Measurements from ENCODE around the gene TMTC2.
"Not testable (repeated sequence)": the region's sequence is repeated elsewhere in the genome, so short reads cannot be mapped to it uniquely, and the experiment has no call there.

TMTC2 gene

DNA sequence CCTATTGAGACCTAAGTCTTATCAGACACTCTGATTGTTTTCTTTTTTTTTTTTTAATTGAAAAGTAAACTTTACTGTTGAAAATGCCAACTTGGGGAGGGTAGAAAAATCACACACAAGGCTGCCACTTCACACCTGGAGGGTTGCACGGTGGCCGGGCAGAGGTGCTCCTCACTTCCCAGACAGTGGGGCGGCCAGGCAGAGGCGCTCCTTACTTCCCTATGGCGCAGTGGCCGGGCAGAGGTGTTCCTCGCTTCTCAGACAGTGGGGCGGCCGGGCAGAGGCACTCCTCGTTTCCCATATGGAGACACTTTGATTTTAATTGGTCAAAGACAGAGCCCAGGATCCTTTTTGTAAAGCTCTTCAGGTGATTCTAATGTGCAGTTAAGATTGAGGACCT, 399.3 kb downstream of the TMTC2 start:
- no peaks in the 10 kb centered on the region for H3K4me1 Mint-ChIP-seq (ENCODE audit: low read depth in 2 of 2)
- peaks cover 0 to 2% of the 10 kb centered on the region in 2 donors for H3K9me3 Mint-ChIP-seq
- no peak overlapping the region for H3K4me3 Mint-ChIP-seq
- DNase-seq (no peak), ATAC-seq (replicated peaks) (no peak)
- no peaks in the 10 kb centered on the region for H3K36me3 Mint-ChIP-seq (ENCODE audit: insufficient read depth)
- no peak overlapping the region for H3K27ac Mint-ChIP-seq
- H3K27me3 Mint-ChIP-seq: no peaks in the 10 kb centered on the region

DNA sequence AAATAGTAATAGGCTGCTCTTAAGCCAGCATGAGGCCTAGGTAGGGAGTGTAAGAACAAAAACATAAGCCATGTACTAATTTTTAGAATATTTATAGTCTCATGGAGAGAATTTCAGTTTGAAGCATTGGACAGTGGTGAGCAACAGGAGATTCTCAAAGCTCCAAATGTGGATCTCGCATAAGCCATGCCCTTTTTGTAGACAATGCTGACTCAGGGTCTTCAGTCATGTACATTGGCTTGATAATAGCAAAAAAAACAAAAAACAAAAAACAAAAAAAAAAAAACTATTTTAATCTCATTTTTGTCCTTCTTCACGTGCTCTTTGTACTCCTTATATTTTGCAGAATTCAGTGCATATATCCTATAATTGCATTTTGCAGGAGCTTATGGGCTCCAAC, 402.9 kb downstream of the TMTC2 start:
- Mint-ChIP-seq H3K36me3 (ENCODE audit: insufficient read depth) (no peaks in the 10 kb centered on the region), H3K4me1 (ENCODE audit: low read depth in 2 of 2) (no peaks in the 10 kb centered on the region), H3K27ac (no peak overlapping the region), H3K27me3 (no peaks in the 10 kb centered on the region), H3K4me3 (no peak overlapping the region), H3K9me3 (peaks cover 0 to 2% of the 10 kb centered on the region in 2 donors)
- ATAC-seq (replicated peaks) (no peak), DNase-seq (no peak)

DNA sequence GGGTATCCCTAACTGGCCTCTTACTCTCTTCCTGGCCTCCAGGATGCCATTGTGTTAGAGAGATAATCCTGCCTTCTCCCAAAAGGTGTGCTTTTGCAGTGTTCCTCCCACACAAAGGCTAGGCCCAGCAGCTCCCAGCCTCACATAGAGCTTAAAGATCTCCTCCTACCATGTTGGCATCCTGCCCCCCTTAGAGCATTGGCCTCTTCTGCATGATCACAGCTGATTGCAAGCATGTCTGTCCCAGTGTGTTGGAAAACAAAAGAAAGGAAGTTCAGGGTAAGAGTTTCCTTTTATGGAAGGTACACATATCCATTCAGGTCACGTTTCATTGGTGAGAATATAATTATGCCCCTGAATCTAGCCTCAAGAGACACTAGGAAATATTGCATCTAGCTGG, 405.4 kb downstream of the TMTC2 start:
- Mint-ChIP-seq H3K36me3 (ENCODE audit: insufficient read depth) (no peaks in the 10 kb centered on the region), H3K4me1 (ENCODE audit: low read depth in 2 of 2) (no peaks in the 10 kb centered on the region), H3K27ac (no peak overlapping the region), H3K4me3 (no peak overlapping the region), H3K27me3 (no peaks in the 10 kb centered on the region), H3K9me3 (peaks cover 0 to 4% of the 10 kb centered on the region in 2 donors)
- ATAC-seq (replicated peaks) (no peak), DNase-seq (no peak)

DNA sequence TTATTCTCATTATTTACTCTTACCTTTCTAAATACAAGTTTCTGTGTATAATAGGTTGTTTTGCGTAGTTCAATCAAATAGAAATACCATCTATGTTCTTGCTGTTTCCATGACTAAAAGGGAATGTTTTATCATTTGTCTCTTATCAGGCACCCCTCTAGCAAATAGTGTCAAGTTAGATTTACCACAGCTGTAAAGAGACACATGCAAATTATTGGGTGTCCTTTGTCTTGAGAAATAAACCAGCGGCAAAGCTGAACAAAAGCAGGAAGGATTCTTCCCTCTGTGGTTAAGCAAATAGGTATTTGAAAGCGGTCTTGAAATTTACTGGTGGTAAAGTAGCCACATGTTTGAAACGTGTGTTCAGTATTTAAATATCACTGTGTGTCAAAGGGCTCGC, 405.9 kb downstream of the TMTC2 start:
- H3K4me3 Mint-ChIP-seq: no peak overlapping the region
- H3K27ac Mint-ChIP-seq: no peak overlapping the region
- no peak for DNase-seq
- H3K4me1 Mint-ChIP-seq (ENCODE audit: low read depth in 2 of 2): no peaks in the 10 kb centered on the region
- no peak for ATAC-seq (replicated peaks)
- no peaks in the 10 kb centered on the region for H3K27me3 Mint-ChIP-seq
- H3K36me3 Mint-ChIP-seq (ENCODE audit: insufficient read depth): no peaks in the 10 kb centered on the region
- peaks cover 0 to 4% of the 10 kb centered on the region in 2 donors for H3K9me3 Mint-ChIP-seq

DNA sequence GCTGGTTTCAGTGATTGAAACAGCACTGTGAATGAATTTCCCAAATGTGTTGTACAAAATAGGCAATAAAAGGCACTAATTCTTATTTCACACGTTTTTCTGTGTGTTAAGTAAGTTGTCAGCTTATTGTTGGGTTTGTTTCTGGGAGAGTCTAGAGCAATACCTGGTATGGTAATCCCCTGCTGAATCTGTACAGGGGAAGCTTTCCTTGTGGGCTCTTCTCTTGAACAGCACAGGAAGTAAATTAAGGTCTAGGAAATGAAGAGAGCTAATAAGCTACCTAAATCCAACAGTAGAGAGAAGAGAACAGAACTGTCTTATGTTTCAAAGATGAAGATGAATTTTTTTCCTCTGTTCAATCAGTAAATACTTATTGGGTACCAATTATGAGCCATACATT, 406.7 kb downstream of the TMTC2 start:
- DNase-seq (no peak), ATAC-seq (replicated peaks) (no peak)
- Mint-ChIP-seq H3K27ac (no peak overlapping the region), H3K4me1 (ENCODE audit: low read depth in 2 of 2) (no peaks in the 10 kb centered on the region), H3K36me3 (ENCODE audit: insufficient read depth) (no peaks in the 10 kb centered on the region), H3K4me3 (no peak overlapping the region), H3K9me3 (peaks cover 0 to 5% of the 10 kb centered on the region in 2 donors), H3K27me3 (no peaks in the 10 kb centered on the region)

- peaks cover 0 to 3% of the 10 kb centered on the region in 2 donors for H3K9me3 Mint-ChIP-seq
- no peak overlapping the region for H3K4me3 Mint-ChIP-seq
- no peaks in the 10 kb centered on the region for H3K4me1 Mint-ChIP-seq (ENCODE audit: low read depth in 2 of 2)
- H3K27me3 Mint-ChIP-seq: no peaks in the 10 kb centered on the region
- no peak for ATAC-seq (replicated peaks)
- H3K27ac Mint-ChIP-seq: no peak overlapping the region
- no peaks in the 10 kb centered on the region for H3K36me3 Mint-ChIP-seq (ENCODE audit: insufficient read depth)
- no peak for DNase-seq
Measured at GRCh38 chr12:83097643-83098342, 411.1 kb downstream of the TMTC2 start.

DNA sequence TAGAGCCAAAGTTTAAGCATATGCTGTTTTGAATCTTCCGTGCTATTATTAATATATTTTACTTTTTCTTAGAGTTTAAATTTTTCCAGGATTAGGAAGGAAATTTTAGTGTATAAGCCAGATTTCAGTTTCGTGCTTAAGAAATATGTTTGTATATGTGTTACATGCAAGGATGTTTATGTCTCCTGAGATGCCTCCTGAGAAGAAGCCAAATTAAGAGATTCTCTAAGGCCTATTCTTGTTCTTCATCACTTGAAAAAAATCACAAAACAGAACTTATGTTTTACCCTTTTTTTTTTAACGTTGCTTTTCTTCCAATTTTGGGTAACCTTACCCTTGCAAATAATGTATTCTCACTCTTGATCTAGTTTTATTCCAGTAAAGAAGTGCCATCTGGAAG, 412.7 kb downstream of the TMTC2 start:
- H3K9me3 Mint-ChIP-seq: peaks cover 0 to 3% of the 10 kb centered on the region in 2 donors
- no peaks in the 10 kb centered on the region for H3K36me3 Mint-ChIP-seq (ENCODE audit: insufficient read depth)
- H3K27me3 Mint-ChIP-seq: no peaks in the 10 kb centered on the region
- H3K4me3 Mint-ChIP-seq: no peak overlapping the region
- DNase-seq: no peak
- no peak overlapping the region for H3K27ac Mint-ChIP-seq
- ATAC-seq (replicated peaks): no peak
- H3K4me1 Mint-ChIP-seq (ENCODE audit: low read depth in 2 of 2): no peaks in the 10 kb centered on the region

DNA sequence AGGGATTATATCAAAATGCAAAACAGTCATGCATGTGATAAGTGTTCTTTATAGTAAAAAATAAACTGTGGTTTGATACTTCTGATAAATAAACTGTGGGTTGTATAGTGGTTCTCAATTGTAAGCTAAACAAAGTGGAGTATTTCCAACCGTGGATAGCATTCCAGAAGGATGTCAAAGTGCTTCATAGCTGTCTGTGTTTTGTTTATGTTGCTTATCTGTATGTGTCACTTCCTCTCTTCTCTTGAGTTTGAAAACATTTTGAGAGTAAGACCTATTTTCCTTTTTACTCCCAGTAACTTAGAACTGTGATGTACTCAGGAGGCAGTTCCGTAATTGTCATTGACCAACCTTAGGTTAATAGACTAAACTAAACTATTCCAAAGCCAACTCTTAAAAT, 415.8 kb downstream of the TMTC2 start:
- H3K4me3 Mint-ChIP-seq: no peak overlapping the region
- no peaks in the 10 kb centered on the region for H3K4me1 Mint-ChIP-seq (ENCODE audit: low read depth in 2 of 2)
- no peaks in the 10 kb centered on the region for H3K27me3 Mint-ChIP-seq
- DNase-seq (no peak), ATAC-seq (replicated peaks) (no peak)
- no peak overlapping the region for H3K27ac Mint-ChIP-seq
- peaks cover 0 to 1% of the 10 kb centered on the region in 2 donors for H3K9me3 Mint-ChIP-seq
- no peaks in the 10 kb centered on the region for H3K36me3 Mint-ChIP-seq (ENCODE audit: insufficient read depth)

- DNase-seq (no peak), ATAC-seq (replicated peaks) (no peak)
- no peak overlapping the region for H3K4me3 Mint-ChIP-seq
- H3K9me3 Mint-ChIP-seq: peaks cover 0 to 8% of the 10 kb centered on the region in 2 donors
- H3K27ac Mint-ChIP-seq: no peak overlapping the region
- no peaks in the 10 kb centered on the region for H3K36me3 Mint-ChIP-seq (ENCODE audit: insufficient read depth)
- no peaks in the 10 kb centered on the region for H3K27me3 Mint-ChIP-seq
- no peaks in the 10 kb centered on the region for H3K4me1 Mint-ChIP-seq (ENCODE audit: low read depth in 2 of 2)
Measured at GRCh38 chr12:83106873-83107272, 420.2 kb downstream of the TMTC2 start.

DNA sequence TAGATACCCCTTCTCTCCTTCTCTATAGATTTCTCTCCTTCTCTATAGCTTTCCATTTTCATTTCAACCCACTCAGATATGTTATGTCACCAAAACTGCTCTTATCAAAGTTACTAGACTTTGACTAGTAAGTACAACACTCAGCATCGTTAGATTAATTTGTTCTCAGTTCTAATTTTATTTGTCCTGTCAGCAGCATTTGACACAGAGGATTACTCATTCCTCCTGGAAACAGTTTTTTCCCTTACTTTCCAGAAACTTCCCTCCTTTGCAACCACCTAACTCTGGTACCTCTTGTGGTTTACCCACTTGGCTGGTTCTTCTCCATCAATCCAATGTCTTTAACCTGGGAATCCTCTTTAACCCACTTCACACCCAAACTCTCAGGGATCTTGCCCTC, 423.7 kb downstream of the TMTC2 start:
- DNase-seq (no peak), ATAC-seq (replicated peaks) (no peak)
- Mint-ChIP-seq H3K4me3 (no peak overlapping the region), H3K27me3 (no peaks in the 10 kb centered on the region), H3K9me3 (peaks cover 0 to 8% of the 10 kb centered on the region in 2 donors), H3K36me3 (ENCODE audit: insufficient read depth) (no peaks in the 10 kb centered on the region), H3K4me1 (ENCODE audit: low read depth in 2 of 2) (no peaks in the 10 kb centered on the region), H3K27ac (no peak overlapping the region)

DNA sequence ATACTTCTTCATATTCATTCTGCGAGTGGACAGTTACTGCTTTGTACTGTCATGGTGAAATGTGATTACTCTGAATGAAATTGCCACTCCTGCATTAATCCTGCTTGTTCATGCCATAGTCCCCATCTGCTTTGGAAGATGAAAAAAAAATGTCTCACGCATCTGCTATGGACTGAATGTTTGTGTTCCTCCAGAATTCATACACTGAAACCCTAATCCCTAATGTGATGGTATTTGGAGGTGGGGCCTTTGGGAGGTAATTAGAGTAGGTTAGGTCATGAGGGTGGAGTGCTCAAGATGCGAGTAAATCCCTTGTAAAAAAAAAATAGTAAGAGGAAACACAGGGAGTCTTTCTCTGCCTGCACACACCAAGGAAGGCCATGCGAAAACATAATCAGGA, 427.2 kb downstream of the TMTC2 start:
- Mint-ChIP-seq H3K9me3 (peaks cover 0 to 12% of the 10 kb centered on the region in 2 donors), H3K4me3 (no peak overlapping the region), H3K27ac (no peak overlapping the region), H3K4me1 (ENCODE audit: low read depth in 2 of 2) (no peaks in the 10 kb centered on the region), H3K27me3 (no peaks in the 10 kb centered on the region), H3K36me3 (ENCODE audit: insufficient read depth) (no peaks in the 10 kb centered on the region)
- DNase-seq: no peak
- no peak for ATAC-seq (replicated peaks)

GRCh38 chr12:83114966-83115365, 428.3 kb downstream of the TMTC2 start:
- Mint-ChIP-seq H3K4me1 (ENCODE audit: low read depth in 2 of 2) (no peaks in the 10 kb centered on the region), H3K27ac (no peak overlapping the region)
- DNase-seq: no peak

DNA sequence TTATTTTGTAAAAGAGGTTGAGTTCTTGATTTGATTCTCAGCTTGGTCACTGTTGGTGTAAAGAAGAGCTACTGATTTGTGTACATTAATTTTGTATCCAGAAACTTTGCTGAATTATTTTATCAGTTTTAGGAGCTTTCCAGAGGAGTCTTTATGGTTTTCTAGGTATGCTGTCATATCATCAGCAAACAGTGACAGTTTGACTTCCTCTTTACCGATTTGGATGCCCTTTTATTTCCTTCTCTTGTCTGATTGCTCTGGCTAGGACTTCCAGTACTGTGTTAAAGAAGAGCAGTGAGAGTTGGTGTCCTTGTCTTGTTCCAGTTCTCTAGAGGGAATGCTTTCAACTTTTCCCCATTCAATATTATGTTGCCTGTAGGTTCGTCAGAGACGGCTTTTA, 431.2 kb downstream of the TMTC2 start:
- H3K4me3 Mint-ChIP-seq; ATAC-seq (replicated peaks); H3K27ac Mint-ChIP-seq; H3K36me3 Mint-ChIP-seq (ENCODE audit: insufficient read depth); H3K4me1 Mint-ChIP-seq (ENCODE audit: low read depth in 2 of 2); H3K27me3 Mint-ChIP-seq; DNase-seq; H3K9me3 Mint-ChIP-seq: not testable (repeated sequence)

More at GRCh38 chr12:83114966-83115365, 428.3 kb downstream of the TMTC2 start:
- Mint-ChIP-seq H3K9me3 (peaks cover 0 to 9% of the 10 kb centered on the region in 2 donors), H3K27me3 (no peaks in the 10 kb centered on the region), H3K4me3 (no peak overlapping the region), H3K36me3 (ENCODE audit: insufficient read depth) (no peaks in the 10 kb centered on the region)
- ATAC-seq (replicated peaks): no peak

DNA sequence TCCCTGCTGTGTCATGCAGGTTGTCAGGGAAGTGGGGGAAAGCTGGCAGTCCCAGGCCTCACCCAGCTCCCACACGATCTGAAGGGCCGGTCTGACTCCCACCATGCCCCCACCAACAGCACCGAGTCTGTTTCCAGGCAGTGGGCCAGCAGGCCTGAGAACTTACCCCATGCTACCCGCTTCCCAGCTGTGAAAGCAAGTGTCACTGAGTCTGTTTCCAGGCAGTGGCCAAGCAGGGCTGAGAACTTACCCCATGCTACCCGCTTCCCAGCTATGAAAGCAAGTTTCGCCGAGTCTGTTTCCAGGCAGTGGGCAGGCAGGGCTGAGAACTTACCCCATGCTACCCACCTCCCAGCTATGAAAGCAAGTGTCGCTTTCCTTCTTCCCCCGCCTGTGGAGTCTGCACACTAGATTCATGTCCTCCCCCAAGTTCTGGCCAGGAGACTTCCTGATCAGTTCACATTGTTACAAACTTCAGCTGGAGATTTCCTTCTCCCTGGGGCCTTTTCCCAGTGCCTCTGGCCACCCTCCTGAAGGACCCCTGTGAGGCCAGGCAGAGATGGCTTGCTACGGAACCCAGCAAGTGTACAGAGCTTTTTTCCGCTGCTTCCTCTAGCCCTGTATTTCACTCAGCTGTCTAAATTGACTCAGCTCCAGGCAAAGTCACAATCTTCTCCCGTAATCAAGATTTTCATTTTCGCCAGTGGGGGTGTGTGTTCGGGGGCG, 435.4 kb downstream of the TMTC2 start:
- no peaks in the 10 kb centered on the region for H3K36me3 Mint-ChIP-seq (ENCODE audit: insufficient read depth)
- H3K27ac Mint-ChIP-seq: no peak overlapping the region
- DNase-seq (no peak), ATAC-seq (replicated peaks) (no peak)
- no peaks in the 10 kb centered on the region for H3K27me3 Mint-ChIP-seq
- peaks cover 0 to 7% of the 10 kb centered on the region in 2 donors for H3K9me3 Mint-ChIP-seq
- H3K4me1 Mint-ChIP-seq (ENCODE audit: low read depth in 2 of 2): no peaks in the 10 kb centered on the region
- H3K4me3 Mint-ChIP-seq: no peak overlapping the region

All from effector memory CD8-positive, alpha-beta T cell (primary cell).